ENCODE results near the gene DNAH12.
"Not testable (repeated sequence)": the region's sequence is repeated elsewhere in the genome, so short reads cannot be mapped to it uniquely, and the experiment has no call there.

DNAH12 gene

DNA sequence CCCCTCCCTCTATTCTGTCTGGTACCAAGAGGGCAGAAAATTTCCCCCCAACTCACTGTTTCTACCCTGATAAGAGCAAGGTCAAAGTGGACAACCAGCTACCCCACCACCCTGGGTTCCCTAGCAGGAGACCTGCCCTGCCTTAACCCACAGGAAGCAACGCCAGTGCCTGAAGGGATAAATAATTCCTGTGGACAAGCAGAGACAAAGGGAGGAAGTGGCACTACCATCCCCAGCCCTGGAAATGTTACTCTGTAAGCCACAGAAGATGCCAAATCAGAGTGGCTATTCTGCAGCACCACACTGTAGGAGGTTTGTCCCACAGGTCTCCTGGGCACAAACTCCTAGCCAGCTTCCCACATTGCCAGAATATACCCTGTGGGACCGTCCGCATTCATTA lies 80.1 kb downstream of the DNAH12 start:
- Histone ChIP-seq H3K9ac (ENCODE audit: low read length) (no peak overlapping the region), H4K20me1 (ENCODE audit: insufficient read depth, low read length) (no peaks in the 10 kb centered on the region), H2AFZ (ENCODE audit: low read depth, low read length) (no peak overlapping the region), H3K4me1 (ENCODE audit: low read length) (no peaks in the 10 kb centered on the region), H3K4me2 (ENCODE audit: low read length) (no peak overlapping the region), H3K27ac (ENCODE audit: low read length) (no peak overlapping the region), H3K4me3 (ENCODE audit: low read length) (no peak overlapping the region), H3K79me2 (ENCODE audit: low read length) (no peaks in the 10 kb centered on the region), H3K36me3 (replicated peaks; ENCODE audit: low read depth, low read length) (no peaks in the 10 kb centered on the region), H3K27me3 (ENCODE audit: low read depth, low read length) (peaks cover 12% of the 10 kb centered on the region), H3K9me3 (ENCODE audit: insufficient read depth, low read length) (no peaks in the 10 kb centered on the region)
- TF ChIP-seq, protein P1, sequence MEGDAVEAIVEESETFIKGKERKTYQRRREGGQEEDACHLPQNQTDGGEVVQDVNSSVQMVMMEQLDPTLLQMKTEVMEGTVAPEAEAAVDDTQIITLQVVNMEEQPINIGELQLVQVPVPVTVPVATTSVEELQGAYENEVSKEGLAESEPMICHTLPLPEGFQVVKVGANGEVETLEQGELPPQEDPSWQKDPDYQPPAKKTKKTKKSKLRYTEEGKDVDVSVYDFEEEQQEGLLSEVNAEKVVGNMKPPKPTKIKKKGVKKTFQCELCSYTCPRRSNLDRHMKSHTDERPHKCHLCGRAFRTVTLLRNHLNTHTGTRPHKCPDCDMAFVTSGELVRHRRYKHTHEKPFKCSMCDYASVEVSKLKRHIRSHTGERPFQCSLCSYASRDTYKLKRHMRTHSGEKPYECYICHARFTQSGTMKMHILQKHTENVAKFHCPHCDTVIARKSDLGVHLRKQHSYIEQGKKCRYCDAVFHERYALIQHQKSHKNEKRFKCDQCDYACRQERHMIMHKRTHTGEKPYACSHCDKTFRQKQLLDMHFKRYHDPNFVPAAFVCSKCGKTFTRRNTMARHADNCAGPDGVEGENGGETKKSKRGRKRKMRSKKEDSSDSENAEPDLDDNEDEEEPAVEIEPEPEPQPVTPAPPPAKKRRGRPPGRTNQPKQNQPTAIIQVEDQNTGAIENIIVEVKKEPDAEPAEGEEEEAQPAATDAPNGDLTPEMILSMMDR (IDR thresholded peaks at IDR 0.05; ENCODE audit: low read depth, low read length), result no peak
- TF ChIP-seq EZH2phosphoT487 (IDR thresholded peaks at IDR 0.05; ENCODE audit: low read depth), result no peak

DNA sequence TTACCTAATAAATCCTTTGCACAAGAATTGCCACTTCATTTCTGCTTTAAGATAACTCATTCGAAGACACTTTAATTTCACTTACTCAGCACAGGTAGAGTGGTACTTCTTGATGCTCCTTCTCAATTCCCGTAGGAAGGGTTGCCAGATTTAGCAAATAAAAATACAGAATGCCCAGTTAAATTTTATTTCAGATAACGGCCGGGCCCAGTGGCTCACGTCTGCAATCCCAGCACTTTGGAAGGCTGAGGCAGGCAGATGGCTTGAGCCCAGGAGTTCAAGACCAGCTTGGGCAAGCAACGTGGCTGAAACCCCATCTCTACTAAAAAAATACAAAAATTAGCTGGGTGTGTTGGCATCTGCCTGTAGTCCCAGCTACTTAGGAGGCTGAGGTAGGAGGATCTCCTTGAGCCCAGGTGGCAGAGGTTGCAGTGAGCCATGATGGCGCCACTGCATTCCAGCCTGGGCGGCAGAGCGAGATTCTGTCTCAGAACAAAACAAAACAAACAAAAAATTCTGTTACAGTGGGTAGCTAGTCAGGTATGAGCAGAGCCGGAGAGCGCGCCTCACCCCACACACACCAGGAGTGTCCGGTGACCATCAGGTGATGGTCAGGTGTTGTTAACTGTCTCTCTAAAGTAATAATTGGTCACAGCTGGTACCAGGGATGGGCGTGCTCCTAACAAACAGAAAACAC lies 92.8 kb downstream of the DNAH12 start:
- no peak overlapping the region for H3K4me2 ChIP-seq (ENCODE audit: low read length)
- H3K27ac ChIP-seq (ENCODE audit: low read length), result no peak overlapping the region
- TF ChIP-seq, protein P1 (IDR thresholded peaks at IDR 0.05; ENCODE audit: low read depth, low read length), result no peak
- no peak for TF ChIP-seq EZH2phosphoT487 (IDR thresholded peaks at IDR 0.05; ENCODE audit: low read depth)
- no peak overlapping the region for H2AFZ ChIP-seq (ENCODE audit: low read depth, low read length)
- no peaks in the 10 kb centered on the region for H3K36me3 ChIP-seq (replicated peaks; ENCODE audit: low read depth, low read length)
- H4K20me1 ChIP-seq (ENCODE audit: insufficient read depth, low read length), result no peaks in the 10 kb centered on the region
- H3K4me1 ChIP-seq (ENCODE audit: low read length), result no peaks in the 10 kb centered on the region
- H3K27me3 ChIP-seq (ENCODE audit: low read depth, low read length), result peaks cover 7% of the 10 kb centered on the region
- H3K9me3 ChIP-seq (ENCODE audit: insufficient read depth, low read length), result no peaks in the 10 kb centered on the region
- H3K79me2 ChIP-seq (ENCODE audit: low read length), result no peaks in the 10 kb centered on the region
- H3K9ac ChIP-seq (ENCODE audit: low read length), result no peak overlapping the region
- no peak overlapping the region for H3K4me3 ChIP-seq (ENCODE audit: low read length)

DNA sequence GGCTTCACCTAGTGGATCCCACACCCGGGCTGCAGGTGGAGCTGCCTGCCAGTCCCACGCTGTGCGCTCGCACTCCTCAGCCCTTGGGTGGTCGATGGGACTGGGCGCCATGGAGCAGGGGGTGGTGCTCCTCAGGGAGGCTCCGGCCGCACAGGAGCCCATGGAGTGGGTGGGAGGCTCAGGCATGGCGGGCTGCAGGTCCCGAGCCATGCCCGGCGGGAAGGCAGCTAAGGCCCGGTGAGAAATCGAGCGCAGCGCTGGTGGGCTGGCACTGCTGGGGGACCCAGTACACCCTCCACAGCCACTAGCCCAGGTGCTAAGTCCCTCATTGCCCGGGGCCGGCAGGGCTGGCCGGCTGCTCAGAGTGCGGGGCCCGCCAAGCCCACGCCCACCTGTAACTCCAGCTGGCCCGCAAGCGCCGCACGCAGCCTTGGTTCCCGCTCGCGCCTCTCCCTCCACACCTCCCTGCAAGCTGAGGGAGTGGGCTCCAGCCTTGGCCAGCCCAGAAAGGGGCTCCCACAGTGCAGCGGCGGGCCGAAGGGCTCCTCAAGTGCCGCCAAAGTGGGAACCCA lies 94.8 kb downstream of the DNAH12 start:
- H3K36me3 ChIP-seq (replicated peaks; ENCODE audit: low read depth, low read length); H3K79me2 ChIP-seq (ENCODE audit: low read length); H3K4me1 ChIP-seq (ENCODE audit: low read length); H3K9ac ChIP-seq (ENCODE audit: low read length); H3K27ac ChIP-seq (ENCODE audit: low read length); H3K9me3 ChIP-seq (ENCODE audit: insufficient read depth, low read length); H3K27me3 ChIP-seq (ENCODE audit: low read depth, low read length); H3K4me3 ChIP-seq (ENCODE audit: low read length); H3K4me2 ChIP-seq (ENCODE audit: low read length); H4K20me1 ChIP-seq (ENCODE audit: insufficient read depth, low read length); H2AFZ ChIP-seq (ENCODE audit: low read depth, low read length): not testable (repeated sequence)

DNA sequence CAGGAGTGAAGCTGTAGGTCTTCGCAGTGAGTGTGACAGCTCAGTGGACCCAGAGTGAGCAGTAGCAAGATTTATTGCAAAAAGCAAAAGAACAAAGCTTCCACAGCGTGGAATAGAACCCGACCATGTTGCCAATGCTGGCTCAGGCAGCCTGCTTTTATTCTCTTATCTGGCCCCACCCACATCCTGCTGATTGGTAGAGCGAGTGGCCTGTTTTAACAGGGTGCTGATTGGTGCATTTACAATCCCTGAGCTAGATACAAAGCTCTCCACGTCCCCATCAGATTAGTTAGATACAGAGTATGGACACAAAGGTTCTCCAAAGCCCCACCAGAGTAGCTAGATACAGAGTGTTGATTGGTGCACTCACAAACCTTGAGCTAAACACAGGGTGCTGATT lies 95.7 kb downstream of the DNAH12 start:
- not testable (repeated sequence) for H3K27me3 ChIP-seq (ENCODE audit: low read depth, low read length); H3K36me3 ChIP-seq (replicated peaks; ENCODE audit: low read depth, low read length); H3K79me2 ChIP-seq (ENCODE audit: low read length); H3K9ac ChIP-seq (ENCODE audit: low read length); H3K4me1 ChIP-seq (ENCODE audit: low read length); H2AFZ ChIP-seq (ENCODE audit: low read depth, low read length); H3K9me3 ChIP-seq (ENCODE audit: insufficient read depth, low read length); H3K4me2 ChIP-seq (ENCODE audit: low read length); H3K27ac ChIP-seq (ENCODE audit: low read length); H3K4me3 ChIP-seq (ENCODE audit: low read length); H4K20me1 ChIP-seq (ENCODE audit: insufficient read depth, low read length)

DNA sequence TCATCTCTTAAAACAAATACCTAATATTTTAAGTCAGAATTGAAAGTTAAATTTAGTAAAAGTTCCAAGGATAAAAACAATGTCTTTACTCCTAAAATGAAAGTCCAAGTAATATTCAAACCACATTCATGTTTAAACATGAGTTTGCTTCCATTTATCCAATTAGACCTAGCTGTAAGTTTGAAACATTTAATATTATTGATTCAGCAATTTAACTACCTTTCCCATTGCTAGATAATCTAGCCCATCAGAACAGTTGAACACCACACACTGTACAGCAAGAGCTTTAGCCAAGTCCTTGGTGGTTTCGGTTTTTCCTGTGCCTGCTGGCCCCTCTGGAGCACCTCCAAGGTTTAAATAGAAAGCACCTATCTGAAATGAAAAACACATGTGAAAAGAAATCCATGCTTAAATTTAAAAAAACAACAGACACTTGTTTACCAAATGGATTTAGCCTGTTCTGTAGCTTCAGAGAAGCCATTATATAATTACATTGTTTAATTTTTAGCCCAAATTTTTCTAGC lies 97.8 kb downstream of the DNAH12 start:
- H3K27me3 ChIP-seq (ENCODE audit: low read depth, low read length), result peaks cover 8% of the 10 kb centered on the region; the same call in 1 of the 2 replicates
- no peaks in the 10 kb centered on the region for H4K20me1 ChIP-seq (ENCODE audit: insufficient read depth, low read length)
- H3K79me2 ChIP-seq (ENCODE audit: low read length), result no peaks in the 10 kb centered on the region
- no peak overlapping the region for H3K9ac ChIP-seq (ENCODE audit: low read length)
- H3K4me1 ChIP-seq (ENCODE audit: low read length), result no peaks in the 10 kb centered on the region
- H3K27ac ChIP-seq (ENCODE audit: low read length), result no peak overlapping the region
- 0 out of 2 replicates have a peak overlapping the region, but pooled peaks have one; percentile 11 for H2AFZ ChIP-seq (ENCODE audit: low read depth, low read length)
- no peak overlapping the region for H3K4me3 ChIP-seq (ENCODE audit: low read length)
- no peaks in the 10 kb centered on the region for H3K36me3 ChIP-seq (replicated peaks; ENCODE audit: low read depth, low read length)
- H3K4me2 ChIP-seq (ENCODE audit: low read length), result no peak overlapping the region
- no peak for TF ChIP-seq EZH2phosphoT487 (IDR thresholded peaks at IDR 0.05; ENCODE audit: low read depth)
- TF ChIP-seq, protein P1 (IDR thresholded peaks at IDR 0.05; ENCODE audit: low read depth, low read length), result no peak
- H3K9me3 ChIP-seq (ENCODE audit: insufficient read depth, low read length), result no peaks in the 10 kb centered on the region
